GM21528 (cell line): Measurements from ENCODE around the gene LCTL.

Experiments
- ATAC-seq: cut with Tn5 transposase; IDR thresholded peaks from one replicate; pipeline ENCODE4 v1.9.1; 2021; ENCODE audit warnings: mild to moderate bottlenecking, moderate library complexity; ENCODE audit not compliant: unreplicated experiment, low FRiP score

The LCTL gene

DNA sequence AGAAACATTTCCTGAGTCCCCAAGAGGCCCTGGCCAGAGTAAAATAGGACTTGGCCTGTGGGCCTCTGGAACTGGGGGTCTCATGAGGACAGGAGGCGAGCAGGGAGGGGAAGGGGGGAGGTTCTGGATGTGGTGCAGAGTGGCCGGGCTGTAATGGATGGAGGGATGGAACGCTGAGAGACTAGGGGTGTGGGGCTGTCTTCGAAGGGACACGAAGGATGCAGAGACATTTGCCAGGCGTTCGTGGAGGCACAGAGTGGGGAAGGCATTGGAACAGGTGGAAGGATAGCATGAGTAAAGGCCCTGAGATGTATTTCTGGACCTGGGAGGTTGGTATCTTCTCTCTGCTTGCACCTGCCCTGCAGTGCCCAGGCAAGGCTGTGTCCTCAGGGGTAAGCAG lies 2.1 kb upstream of the LCTL start:
- ATAC-seq: no peak

GRCh38 chr15:66566963-66567531 lies 1.2 kb upstream of the LCTL start:
- ATAC-seq: no peak

DNA sequence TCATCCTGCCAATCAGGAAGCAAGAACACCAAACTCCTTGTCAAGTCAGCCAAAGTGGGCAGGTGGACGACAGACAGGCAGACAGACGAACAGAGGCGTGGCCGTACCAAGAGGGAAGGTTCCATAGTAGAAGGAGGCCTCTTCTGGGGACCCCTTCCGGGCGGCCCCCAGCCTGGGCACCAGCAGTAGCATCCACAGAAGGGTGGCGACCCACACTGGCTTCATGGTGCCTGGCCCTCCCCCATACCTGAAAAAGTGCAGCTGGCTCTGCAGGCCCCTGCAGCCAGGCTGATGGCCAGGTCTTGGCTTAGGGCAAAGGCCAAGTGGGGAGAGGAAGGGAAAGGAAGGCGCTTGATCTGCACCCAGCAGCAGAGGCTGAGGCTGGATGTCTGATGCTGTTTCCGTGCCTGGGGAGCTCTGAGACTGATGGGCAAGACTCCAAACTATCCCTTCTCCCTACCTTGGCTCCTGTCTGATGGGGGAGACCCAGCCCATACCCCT lies 607 bp downstream of the LCTL start:
- no peak for ATAC-seq

DNA sequence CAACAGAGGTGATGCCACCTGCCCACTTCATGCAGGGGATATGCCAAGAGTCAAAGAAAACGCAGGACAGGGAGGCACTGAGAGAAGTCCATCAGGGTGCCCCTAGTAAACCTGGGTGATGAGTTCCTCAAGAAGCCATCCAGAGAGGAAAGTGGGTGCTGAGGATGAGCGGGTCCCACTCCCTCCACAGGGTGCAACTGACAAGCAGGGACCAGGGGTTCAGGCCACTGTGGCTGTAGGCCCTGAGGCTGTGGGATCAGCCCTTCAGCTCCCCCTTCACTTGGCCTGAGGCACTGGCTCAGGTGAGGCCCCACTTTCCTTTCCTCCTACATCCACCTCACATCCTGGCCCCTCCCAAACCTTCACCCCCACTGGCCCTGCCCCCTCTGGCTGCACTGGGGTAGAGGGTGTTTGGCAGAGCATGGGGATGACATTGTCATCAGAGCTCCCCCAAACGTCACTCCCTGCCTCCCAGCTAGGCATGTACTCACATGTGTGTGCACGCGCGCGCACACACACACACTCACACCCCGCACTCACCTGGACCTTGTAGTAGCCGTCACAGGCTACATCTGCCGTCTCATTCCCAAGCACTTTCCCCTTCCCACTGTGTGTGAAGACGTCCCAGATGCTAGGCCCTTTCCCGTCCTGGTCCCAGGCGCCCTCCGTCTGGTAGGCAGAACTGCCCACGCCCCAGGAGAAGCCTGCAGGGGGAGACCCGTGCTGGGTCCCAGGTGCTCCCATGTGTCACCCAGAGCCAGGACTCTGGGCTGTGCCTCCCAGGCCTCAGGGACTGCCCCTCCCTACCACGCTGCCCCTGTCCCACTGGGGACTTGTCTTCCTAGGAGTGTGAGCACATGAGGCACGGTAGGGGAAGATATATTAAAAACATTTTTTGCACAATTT lies 1.4 kb downstream of the LCTL start:
- ATAC-seq: no peak

DNA sequence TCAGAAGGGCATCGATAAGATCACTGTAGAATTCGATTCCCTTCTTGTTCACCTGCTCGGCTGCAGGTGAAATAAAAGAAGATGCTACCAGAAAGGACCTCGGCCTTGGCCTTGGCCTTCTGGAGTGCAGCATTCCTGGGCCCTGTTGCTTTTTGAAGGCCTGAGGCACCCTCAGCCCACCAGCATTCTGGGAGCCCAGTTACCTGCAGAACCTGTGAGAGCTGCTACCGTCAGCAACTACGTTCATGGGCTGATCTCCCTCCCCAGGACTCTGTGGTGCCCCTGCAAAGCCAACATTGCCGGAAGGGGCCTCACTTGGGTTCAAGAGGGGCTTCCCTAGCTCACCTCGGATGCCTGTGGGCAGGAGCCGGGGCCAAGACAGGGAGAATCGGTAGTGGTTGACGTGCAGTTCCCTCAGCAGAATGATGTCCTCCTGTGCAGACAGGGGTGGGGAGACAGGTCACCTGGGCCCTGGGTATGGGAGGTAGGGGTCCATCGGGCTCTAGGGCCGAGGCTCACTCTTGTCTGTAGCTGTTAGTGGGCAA lies 2.2 kb downstream of the LCTL start:
- no peak for ATAC-seq

DNA sequence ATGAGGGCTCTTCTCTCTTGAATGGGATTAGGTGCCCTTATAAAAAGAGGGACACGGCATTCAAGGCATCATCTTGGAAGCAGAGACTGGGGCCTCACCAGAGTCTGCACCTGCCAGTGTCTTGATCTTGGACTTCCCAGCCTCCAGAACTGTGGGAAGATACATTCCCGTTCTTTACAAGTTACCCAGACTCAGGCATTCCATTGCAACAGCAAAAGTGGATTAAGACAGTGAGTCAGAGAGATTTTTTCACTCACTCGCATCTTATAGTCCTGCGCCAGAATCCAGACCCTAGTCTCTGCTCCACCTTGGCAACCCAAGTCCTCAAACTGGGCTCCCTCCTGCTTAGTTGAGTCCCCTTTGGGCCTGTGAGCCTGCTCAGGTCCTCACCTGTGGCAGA lies 2.7 kb downstream of the LCTL start:
- ATAC-seq: no peak

DNA sequence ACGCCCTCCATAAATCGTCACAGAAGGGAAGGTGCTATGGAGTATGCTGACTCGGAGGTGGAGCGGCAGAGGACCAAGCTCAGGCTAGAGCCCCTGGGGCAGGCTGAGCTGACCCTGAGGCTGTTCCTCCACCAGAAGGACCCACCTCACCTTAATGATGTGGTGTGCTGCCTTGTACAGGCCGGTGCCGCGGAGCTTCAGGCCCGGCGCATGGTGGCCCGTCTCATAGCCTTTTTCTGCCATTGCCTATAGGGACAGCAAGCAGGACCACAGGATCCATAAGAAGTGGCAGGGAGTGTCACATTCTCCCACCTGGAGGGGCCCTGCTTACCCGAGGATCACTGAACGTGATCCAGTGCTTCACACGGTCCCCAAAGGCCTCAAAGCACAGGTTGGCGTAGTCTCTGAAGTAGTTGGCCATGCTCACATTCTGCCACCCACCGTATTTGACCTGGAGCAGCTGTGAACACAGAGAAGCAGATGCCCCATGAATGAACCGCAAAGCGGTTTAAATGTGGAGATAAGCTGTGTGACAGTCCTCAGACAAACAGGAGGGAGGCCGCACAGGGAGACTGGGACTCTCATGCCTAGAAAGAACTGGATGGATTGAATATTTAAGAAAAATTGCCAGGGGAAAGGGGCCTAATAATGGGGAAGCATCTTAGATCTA lies 4.8 kb downstream of the LCTL start:
- ATAC-seq: no peak

GRCh38 chr15:66558271-66558670 lies 7.5 kb downstream of the LCTL start:
- ATAC-seq: no peak

- no peak for ATAC-seq
These were observed 10.1 kb downstream of the LCTL start for GRCh38 chr15:66555685-66556084.

DNA sequence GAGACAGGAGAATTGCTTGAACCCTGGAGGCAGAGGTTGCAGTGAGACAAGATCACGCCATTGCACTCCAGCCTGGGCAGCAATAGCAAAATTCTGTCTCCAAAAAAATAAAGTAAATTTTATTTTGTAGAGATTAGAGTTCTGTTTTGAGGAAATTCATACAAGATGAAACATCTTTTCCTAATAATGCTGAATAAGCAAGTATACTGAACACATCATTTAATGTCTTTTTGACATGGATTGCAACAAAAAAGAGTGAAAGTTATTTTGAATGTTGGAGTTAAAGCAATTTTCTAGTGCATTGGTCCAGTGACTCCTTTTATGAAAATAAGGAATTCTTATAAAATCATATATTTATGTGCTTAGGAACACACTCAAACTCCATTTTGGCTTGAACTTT lies 20.5 kb downstream of the LCTL start:
- no peak for ATAC-seq

GRCh38 chr15:66542896-66543295 lies 22.9 kb downstream of the LCTL start:
- ATAC-seq: no peak

DNA sequence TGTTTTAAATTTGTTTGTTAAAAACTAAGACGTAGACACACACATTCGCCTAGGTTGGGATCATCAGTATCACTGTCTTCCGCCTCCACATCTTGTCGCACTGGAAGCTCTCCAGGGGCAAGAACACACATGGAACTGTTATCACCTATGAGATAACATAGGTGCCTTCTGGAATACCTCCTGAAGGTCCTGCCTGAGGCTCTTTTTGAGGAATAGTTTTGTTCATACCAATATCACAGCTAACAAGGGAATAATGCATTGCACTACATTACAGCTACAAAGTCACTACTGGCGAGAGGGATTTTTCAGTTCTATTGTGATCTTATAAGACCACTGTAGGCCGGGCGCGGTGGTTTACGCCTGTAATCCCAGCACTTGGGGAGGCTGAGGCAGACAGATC lies 30.7 kb downstream of the LCTL start:
- no peak for ATAC-seq

DNA sequence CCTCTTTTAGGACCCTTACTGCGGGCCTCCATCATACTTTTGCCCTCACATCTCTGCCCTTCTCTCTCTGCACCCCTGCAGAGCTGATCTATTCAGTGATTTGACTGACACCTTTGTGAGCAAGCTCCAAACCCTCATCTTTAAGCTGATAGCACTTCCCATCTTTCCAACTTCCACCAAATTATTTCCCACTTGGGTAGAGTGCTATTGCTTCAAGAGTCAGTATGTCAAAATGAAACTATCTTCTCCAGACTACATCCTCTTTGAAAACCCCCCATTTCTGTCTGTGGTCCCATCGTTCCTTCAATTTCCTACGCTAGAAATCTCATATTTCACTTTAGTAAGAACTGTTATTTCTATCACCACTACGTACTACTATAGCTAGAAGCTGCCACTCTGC lies 41.0 kb downstream of the LCTL start:
- no peak for ATAC-seq

- ATAC-seq: no peak
These were observed 41.9 kb downstream of the LCTL start for GRCh38 chr15:66523926-66524325.

DNA sequence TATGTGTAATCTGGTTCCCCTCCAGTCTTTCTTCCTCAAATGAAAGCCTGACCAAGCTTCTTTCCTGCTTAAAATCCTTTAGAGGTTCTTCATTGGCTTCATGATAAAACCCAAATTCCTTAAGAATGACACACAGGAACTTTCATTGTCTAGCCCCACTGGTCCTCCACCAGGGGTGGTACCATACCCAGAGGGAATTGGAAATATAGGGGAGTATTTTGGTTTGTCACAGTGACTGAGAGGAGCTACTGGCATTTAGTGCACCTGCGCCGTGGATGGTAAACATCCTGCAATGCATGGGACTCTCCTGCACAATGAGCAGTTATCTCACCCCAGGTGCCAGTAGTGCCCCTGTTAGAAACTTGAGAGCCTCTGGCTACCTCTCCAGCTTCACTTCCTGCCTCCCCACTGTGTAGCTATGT lies 49.9 kb downstream of the LCTL start:
- no peak for ATAC-seq

- ATAC-seq: no peak
These were observed 51.2 kb downstream of the LCTL start for GRCh38 chr15:66514586-66514985.

- ATAC-seq: no peak
These were observed 57.4 kb downstream of the LCTL start for GRCh38 chr15:66508293-66508883.

- no peak for ATAC-seq
These were observed 60.0 kb downstream of the LCTL start for GRCh38 chr15:66505818-66506217.

GRCh38 chr15:66505430-66505811 lies 60.4 kb downstream of the LCTL start:
- peak; percentile 22 for ATAC-seq

DNA sequence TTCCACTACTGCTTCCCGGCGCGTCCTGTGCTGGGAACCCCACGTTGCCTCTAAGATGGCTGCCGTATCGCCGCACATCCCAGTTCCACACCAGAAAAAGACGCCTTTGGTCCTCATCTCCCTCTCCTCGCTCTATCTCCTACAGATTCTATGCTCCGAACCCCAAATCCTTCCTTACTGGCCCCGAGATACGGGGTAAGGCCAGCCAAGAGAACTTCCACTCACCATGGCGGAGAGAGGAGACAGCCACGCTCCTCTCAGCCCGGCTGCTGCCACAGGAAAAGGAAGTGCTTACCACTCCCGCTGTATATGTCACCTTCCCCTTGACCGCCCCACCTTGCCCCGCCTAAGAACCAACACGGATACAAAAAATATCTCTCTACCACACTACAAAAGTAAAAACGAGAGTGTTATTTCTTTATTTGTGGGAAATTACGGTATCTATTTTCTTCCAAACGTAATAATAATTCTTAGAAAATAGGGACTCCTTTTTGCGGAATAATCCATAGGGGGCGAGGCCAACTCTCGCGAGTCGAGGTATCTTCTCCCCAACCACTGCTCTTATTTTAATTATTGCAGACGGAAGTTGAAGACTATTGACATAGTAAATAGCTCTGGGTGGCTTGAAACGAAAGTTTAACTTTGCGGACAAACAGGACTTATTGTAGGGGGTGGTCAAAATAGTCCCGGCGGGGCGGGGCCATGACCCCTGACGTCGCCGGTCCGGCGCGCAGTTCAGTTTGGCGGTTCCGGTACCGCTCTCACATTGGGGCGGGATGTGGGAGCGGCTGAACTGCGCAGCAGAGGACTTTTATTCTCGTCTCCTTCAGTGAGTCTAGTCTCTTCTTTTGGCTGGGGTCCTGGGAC lies 61.0 kb downstream of the LCTL start, which contains the start of the genes RPL4 and ZWILCH:
TSS of gene RPL4 (minus strand) at position 293 of the 867 bp plus-strand sequence. CDS start at position 228, 65 bp downstream.
TSS of gene ZWILCH (plus strand) at position 764 of the 867 bp plus-strand sequence. CDS start at position 777, 13 bp downstream.
- peak; percentile 80 for ATAC-seq
